AG10803 (cell line): ENCODE results near the gene ZNF346.
"Not testable (repeated sequence)": the region's sequence is repeated elsewhere in the genome, so short reads cannot be mapped to it uniquely, and the experiment has no call there.

Experiments
- DNase-seq: peaks from one replicate; pipeline ENCODE4 v3.0.0; 2010; ENCODE audit warnings: low read depth
- H3K4me3 ChIP-seq: 2 replicates; pipeline ENCODE4 v1.5.1; 2011; ENCODE audit warnings: mild to moderate bottlenecking, low read length, control low read depth
- CTCF ChIP-seq: conservative IDR thresholded peaks from 2 replicates; pipeline ENCODE4 v1.5.1; 2011; ENCODE audit warnings: mild to moderate bottlenecking, low read length, control low read depth, inconsistent platforms

The ZNF346 gene

GRCh38 chr5:177022386-177023302, at the start of gene ZNF346:
Gene ZNF346, plus strand, starts transcription at chr5:177022696. Its CDS starts 43 bp downstream, at chr5:177022739.
- peak within 1 kb of the TSS; percentile 94 for H3K4me3 ChIP-seq
- peak; percentile 89 for DNase-seq
- peak; percentile 41 for TF ChIP-seq CTCF

GRCh38 chr5:176979669-176980068, 42.8 kb upstream of the ZNF346 start:
- TF ChIP-seq CTCF, result no peak
- H3K4me3 ChIP-seq, result no peak overlapping the region
- no peak for DNase-seq

- no peak for DNase-seq
- no peak for TF ChIP-seq CTCF
- no peak overlapping the region for H3K4me3 ChIP-seq
Measured at GRCh38 chr5:176980818-176981217, 41.7 kb upstream of the ZNF346 start.

GRCh38 chr5:176983112-176983511, 39.4 kb upstream of the ZNF346 start:
- not testable (repeated sequence) for DNase-seq, H3K4me3 ChIP-seq

GRCh38 chr5:176983593-176983992, 38.9 kb upstream of the ZNF346 start:
- H3K4me3 ChIP-seq, result not testable (repeated sequence)

GRCh38 chr5:176984176-176984575, 38.3 kb upstream of the ZNF346 start:
- H3K4me3 ChIP-seq, DNase-seq: not testable (repeated sequence)

More at GRCh38 chr5:176983593-176983992, 38.9 kb upstream of the ZNF346 start:
- DNase-seq, result not testable (repeated sequence)

GRCh38 chr5:176985516-176985915, 37.0 kb upstream of the ZNF346 start:
- no peak for DNase-seq
- TF ChIP-seq CTCF, result no peak
- H3K4me3 ChIP-seq, result no peak overlapping the region

GRCh38 chr5:176986280-176986679, 36.2 kb upstream of the ZNF346 start:
- no peak for TF ChIP-seq CTCF
- DNase-seq, result no peak
- H3K4me3 ChIP-seq, result no peak overlapping the region

- no peak overlapping the region for H3K4me3 ChIP-seq
- TF ChIP-seq CTCF, result no peak
- DNase-seq, result no peak
Measured at GRCh38 chr5:176987583-176987982, 34.9 kb upstream of the ZNF346 start.

GRCh38 chr5:176993081-176993480, 29.4 kb upstream of the ZNF346 start:
- not testable (repeated sequence) for H3K4me3 ChIP-seq
- peak; percentile 46 for DNase-seq
